PC-3 (cell line): Measurements from ENCODE around the gene FOXO6. TPM values are rescaled to one million over a fixed set of nuclear protein-coding genes. Genes with fewer than 3 reads are reported as not detected.

Source experiments
- ATAC-seq: fragments of 200-7000 bp; cut with Tn5 transposase; 2 replicates; pipeline ENCODE4 v1.9.1; 2020; ENCODE audit warnings: mild to moderate bottlenecking, moderate library complexity
- BruUV-seq: library from RNA; stranded (reverse); fragments of 400-500 nt; replicated peaks from 2 replicates; lab custom pipeline; 2021; lab: Mats Ljungman, UMichigan
- CTCF ChIA-PET: fragments of 300-600 bp; sonication (Branson Sonifier 250); formaldehyde crosslinking; loops from one replicate; lab custom pipeline; 2022; ENCODE audit warnings: antibody characterized with exemption; lab: Charles Lee
- POLR2A ChIA-PET: fragments of 300-600 bp; sonication (Branson Sonifier 250); formaldehyde crosslinking; loops from one replicate; lab custom pipeline; 2022; ENCODE audit warnings: antibody characterized with exemption; ENCODE audit not compliant: unreplicated experiment; lab: Charles Lee
- DNase-seq: peaks from one replicate; pipeline ENCODE4 v3.0.0-alpha.2; 2015
- H2AFZ ChIP-seq: fragments of 300-600 bp; sonication (generic); 2 replicates; pipeline ENCODE4 v1.6.0; 2016; ENCODE audit warnings: antibody characterized with exemption, low read length
- H3F3A ChIP-seq: fragments of 300-600 bp; sonication (generic); one replicate; pipeline ENCODE4 v1.6.0; 2017; ENCODE audit warnings: antibody characterized with exemption, low read length, control low read depth, mild to moderate bottlenecking; ENCODE audit not compliant: unreplicated experiment
- H3K27ac ChIP-seq: fragments of 300-600 bp; sonication (generic); 2 replicates; pipeline ENCODE4 v1.5.1; 2016; ENCODE audit warnings: mild to moderate bottlenecking, low read length
- H3K27me3 ChIP-seq: fragments of 300-600 bp; sonication (generic); 2 replicates; pipeline ENCODE4 v1.6.1; 2016; ENCODE audit warnings: low read length, mixed read lengths
- H3K36me3 ChIP-seq: fragments of 300-600 bp; sonication (generic); 2 replicates; pipeline ENCODE4 v1.6.1; 2016; ENCODE audit warnings: low read depth, mixed run types, low read length, mixed read lengths
- H3K4me1 ChIP-seq: fragments of 300-600 bp; sonication (generic); 2 replicates; pipeline ENCODE4 v1.5.1; 2016; ENCODE audit warnings: low read length; ENCODE audit not compliant: insufficient read depth
- H3K4me2 ChIP-seq: fragments of 300-600 bp; sonication (generic); 2 replicates; pipeline ENCODE4 v1.6.0; 2016; ENCODE audit warnings: low read length
- H3K4me3 ChIP-seq: fragments of 300-600 bp; sonication (generic); 2 replicates; pipeline ENCODE4 v1.5.1; 2016; ENCODE audit warnings: mild to moderate bottlenecking, low read length, mixed read lengths
- H3K79me2 ChIP-seq: fragments of 300-600 bp; sonication (generic); 2 replicates; pipeline ENCODE4 v1.6.1; 2017; ENCODE audit warnings: low read length, mixed read lengths
- H3K9ac ChIP-seq: fragments of 300-600 bp; sonication (generic); 2 replicates; pipeline ENCODE4 v1.6.0; 2016; ENCODE audit warnings: mild to moderate bottlenecking, low read length
- H3K9me2 ChIP-seq: fragments of 300-600 bp; sonication (generic); replicated peaks from 2 replicates; pipeline ENCODE4 v1.6.1; 2016; ENCODE audit warnings: mixed run types, low read length, mixed read lengths
- H3K9me3 ChIP-seq: fragments of 300-600 bp; sonication (generic); 2 replicates; pipeline ENCODE4 v1.6.1; 2016; ENCODE audit warnings: low read length, mixed read lengths
- H4K20me1 ChIP-seq: fragments of 300-600 bp; sonication (generic); 2 replicates; pipeline ENCODE4 v1.6.1; 2016; ENCODE audit warnings: low read length, mixed read lengths
- EZH2 ChIP-seq: fragments of 300-600 bp; sonication (generic); IDR thresholded peaks from one replicate; pipeline ENCODE4 v1.6.1; 2017; ENCODE audit warnings: antibody characterized with exemption, mild to moderate bottlenecking, low read length; ENCODE audit not compliant: unreplicated experiment
- EZH2phosphoT487 ChIP-seq: fragments of 300-600 bp; sonication (generic); IDR thresholded peaks from 2 replicates; pipeline ENCODE4 v1.6.1; 2018; ENCODE audit warnings: mild to moderate bottlenecking, antibody characterized with exemption, low read length, borderline replicate concordance
- intact Hi-C: fragments of 100-400 bp; cut with micrococcal nuclease; formaldehyde crosslinking; loops from 2 replicates; pipeline ENCODE4 v1.9.0; 2023
- total RNA-seq: library from RNA; depleted of rRNA; stranded (reverse); fragments of >200 nt; gene quantifications from 2 replicates; pipeline ENCODE4 v1.2.3, GENCODE V29; 2014
- TF ChIP-seq, protein P1 (sequence below): fragments of 300-600 bp; sonication (generic); conservative IDR thresholded peaks from 2 replicates; pipeline ENCODE4 v1.5.1; 2017; ENCODE audit warnings: antibody characterized with exemption, low read depth, mild to moderate bottlenecking, low read length

The FOXO6 gene
- total RNA-seq, 1 experiment from 2014 or later: 1.2 TPM

- Histone ChIP-seq H3K79me2 (no peaks in the 10 kb centered on the region), H3K9me2 (no peaks in the 10 kb centered on the region), H3K4me2 (no peak overlapping the region), H3K4me3 (no peak overlapping the region), H4K20me1 (no peaks in the 10 kb centered on the region), H3K27me3 (no peaks in the 10 kb centered on the region), H3K36me3 (no peaks in the 10 kb centered on the region), H2AFZ (no peak overlapping the region), H3K9ac (no peak overlapping the region), H3F3A (no peaks in the 10 kb centered on the region), H3K27ac (no peak overlapping the region), H3K9me3 (no peaks in the 10 kb centered on the region), H3K4me1 (peaks cover 9% of the 10 kb centered on the region; the same call in 1 of the 2 replicates)
- CTCF ChIA-PET: no interaction called here
- DNase-seq (no peak), ATAC-seq (no peak)
- intact Hi-C loops: no loop called here
- POLR2A ChIA-PET: no interaction called here
- BruUV-seq: no TSS peak
- TF ChIP-seq, protein P1, sequence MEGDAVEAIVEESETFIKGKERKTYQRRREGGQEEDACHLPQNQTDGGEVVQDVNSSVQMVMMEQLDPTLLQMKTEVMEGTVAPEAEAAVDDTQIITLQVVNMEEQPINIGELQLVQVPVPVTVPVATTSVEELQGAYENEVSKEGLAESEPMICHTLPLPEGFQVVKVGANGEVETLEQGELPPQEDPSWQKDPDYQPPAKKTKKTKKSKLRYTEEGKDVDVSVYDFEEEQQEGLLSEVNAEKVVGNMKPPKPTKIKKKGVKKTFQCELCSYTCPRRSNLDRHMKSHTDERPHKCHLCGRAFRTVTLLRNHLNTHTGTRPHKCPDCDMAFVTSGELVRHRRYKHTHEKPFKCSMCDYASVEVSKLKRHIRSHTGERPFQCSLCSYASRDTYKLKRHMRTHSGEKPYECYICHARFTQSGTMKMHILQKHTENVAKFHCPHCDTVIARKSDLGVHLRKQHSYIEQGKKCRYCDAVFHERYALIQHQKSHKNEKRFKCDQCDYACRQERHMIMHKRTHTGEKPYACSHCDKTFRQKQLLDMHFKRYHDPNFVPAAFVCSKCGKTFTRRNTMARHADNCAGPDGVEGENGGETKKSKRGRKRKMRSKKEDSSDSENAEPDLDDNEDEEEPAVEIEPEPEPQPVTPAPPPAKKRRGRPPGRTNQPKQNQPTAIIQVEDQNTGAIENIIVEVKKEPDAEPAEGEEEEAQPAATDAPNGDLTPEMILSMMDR: no peak
- TF ChIP-seq EZH2 (no peak), EZH2phosphoT487 (no peak)
Measured at GRCh38 chr1:41374711-41375110, 13.5 kb downstream of the FOXO6 start.

- TF ChIP-seq EZH2phosphoT487 (no peak), EZH2 (no peak)
- TF ChIP-seq, protein P1: no peak
- no peak overlapping the region for H3K9ac ChIP-seq
- no TSS peak for BruUV-seq
- ChIA-PET POLR2A (no interaction called here), CTCF (no interaction called here)
- ATAC-seq (no peak), DNase-seq (no peak)
- H3F3A ChIP-seq: no peaks in the 10 kb centered on the region
- H4K20me1 ChIP-seq: no peaks in the 10 kb centered on the region
- H3K27ac ChIP-seq: no peak overlapping the region
- H3K79me2 ChIP-seq: no peaks in the 10 kb centered on the region; the same call in 1 of the 2 replicates
- no peaks in the 10 kb centered on the region for H3K9me2 ChIP-seq
- intact Hi-C loops: no loop called here
- no peaks in the 10 kb centered on the region for H3K9me3 ChIP-seq
- H3K4me1 ChIP-seq: peaks cover 8% of the 10 kb centered on the region
- no peaks in the 10 kb centered on the region for H3K36me3 ChIP-seq
- no peaks in the 10 kb centered on the region for H3K27me3 ChIP-seq
- no peak overlapping the region for H3K4me2 ChIP-seq
- no peak overlapping the region for H2AFZ ChIP-seq
- H3K4me3 ChIP-seq: no peak overlapping the region
Measured at GRCh38 chr1:41377397-41377796, 16.2 kb downstream of the FOXO6 start.

DNA sequence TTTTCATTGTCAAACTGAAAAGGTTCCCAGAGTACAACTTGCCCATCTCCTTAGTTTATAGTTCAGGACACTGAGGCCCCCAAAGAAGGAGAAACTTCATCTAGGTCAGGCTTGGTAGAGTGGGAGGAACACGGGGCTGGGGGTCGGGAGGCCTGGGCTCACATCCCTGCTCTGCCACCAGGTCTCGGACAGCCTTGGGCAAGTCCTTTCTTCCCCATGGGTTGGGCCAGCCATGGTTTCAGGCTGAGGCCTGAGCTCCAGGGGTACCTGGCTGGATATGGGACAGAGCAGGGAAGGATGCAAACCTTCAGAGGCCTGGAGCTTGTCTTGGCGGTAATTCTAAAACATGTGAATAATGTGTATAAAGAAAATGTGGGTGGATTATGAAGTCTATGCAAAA lies 17.0 kb downstream of the FOXO6 start:
- Histone ChIP-seq H4K20me1 (no peaks in the 10 kb centered on the region), H3K9me3 (no peaks in the 10 kb centered on the region), H3K27ac (no peak overlapping the region), H3K4me2 (no peak overlapping the region), H3K27me3 (no peaks in the 10 kb centered on the region), H3K36me3 (no peaks in the 10 kb centered on the region), H3K9ac (no peak overlapping the region), H3K9me2 (no peaks in the 10 kb centered on the region), H3F3A (no peaks in the 10 kb centered on the region), H3K4me3 (no peak overlapping the region), H3K79me2 (no peaks in the 10 kb centered on the region; the same call in 1 of the 2 replicates), H3K4me1 (peaks cover 13% of the 10 kb centered on the region), H2AFZ (no peak overlapping the region)
- ChIA-PET CTCF (no interaction called here), POLR2A (no interaction called here)
- intact Hi-C loops: no loop called here
- DNase-seq (no peak), ATAC-seq (no peak)
- no TSS peak for BruUV-seq
- TF ChIP-seq EZH2: no peak
- TF ChIP-seq, protein P1: no peak
- no peak for TF ChIP-seq EZH2phosphoT487
